Skeletal muscle satellite cell (primary cell): ENCODE measurements around the gene PTMS.

ENCODE experiments used
- H3K27me3 ChIP-seq: 2 replicates; pipeline ENCODE4 v1.7.0; 2013; ENCODE audit warnings: low read length; ENCODE audit not compliant: control insufficient read depth, insufficient read depth
- H3K36me3 ChIP-seq: 2 replicates; pipeline ENCODE4 v1.7.0; 2013; ENCODE audit warnings: mild to moderate bottlenecking, control low read depth, low read length; ENCODE audit not compliant: insufficient read depth
- H3K4me1 ChIP-seq: 2 replicates; pipeline ENCODE4 v1.7.0; 2013; ENCODE audit warnings: low read length; ENCODE audit not compliant: control insufficient read depth, insufficient read depth
- H3K4me2 ChIP-seq: 2 replicates; pipeline ENCODE4 v1.7.0; 2013; ENCODE audit warnings: mild to moderate bottlenecking, low read length
- H3K4me3 ChIP-seq: 2 replicates; pipeline ENCODE4 v1.7.0; 2013; ENCODE audit warnings: low read length
- H3K9ac ChIP-seq: 2 replicates; pipeline ENCODE4 v1.7.0; 2013; ENCODE audit warnings: mild to moderate bottlenecking, low read depth, low read length, moderate library complexity
- H3K9me3 ChIP-seq: replicated peaks from 2 replicates; pipeline ENCODE4 v1.7.0; 2013; ENCODE audit warnings: mild to moderate bottlenecking, control low read depth, low read length

Gene PTMS

GRCh38 chr12:6775185-6776174, 9.3 kb downstream of the PTMS start:
- no peak overlapping the region for H3K4me2 ChIP-seq
- H3K4me1 ChIP-seq = peaks cover 6% of the 10 kb centered on the region
- H3K4me3 ChIP-seq = no peak overlapping the region
- no peaks in the 10 kb centered on the region for H3K9me3 ChIP-seq
- H3K27me3 ChIP-seq = no peaks in the 10 kb centered on the region
- no peak overlapping the region for H3K9ac ChIP-seq
- peaks cover 33% of the 10 kb centered on the region for H3K36me3 ChIP-seq

DNA sequence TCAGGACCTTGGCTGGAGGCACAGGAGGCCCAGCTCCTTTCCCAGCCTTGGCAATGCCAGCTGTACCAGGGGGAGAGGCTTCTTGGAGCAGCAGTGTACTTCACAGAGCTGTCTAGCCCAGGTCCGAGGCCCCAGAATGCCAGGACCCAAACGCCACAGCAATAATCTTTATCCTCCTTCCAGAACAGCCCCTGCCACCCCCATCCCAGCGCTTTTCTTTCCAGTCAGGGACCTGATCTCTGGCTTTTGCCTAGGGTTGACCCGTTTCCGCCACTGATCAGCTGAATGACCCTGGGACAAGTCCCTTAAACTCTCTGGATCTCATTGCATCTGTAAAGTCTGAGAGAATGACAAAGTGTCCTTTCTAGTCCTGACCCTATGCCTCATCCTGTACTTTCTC, 11.2 kb downstream of the PTMS start:
- peaks cover 19% of the 10 kb centered on the region for H3K36me3 ChIP-seq
- H3K9ac ChIP-seq = no peak overlapping the region
- H3K27me3 ChIP-seq = no peaks in the 10 kb centered on the region
- peaks cover 6% of the 10 kb centered on the region for H3K4me1 ChIP-seq
- no peak overlapping the region for H3K4me2 ChIP-seq
- no peak overlapping the region for H3K4me3 ChIP-seq
- no peaks in the 10 kb centered on the region for H3K9me3 ChIP-seq

- Histone ChIP-seq H3K27me3 (no peaks in the 10 kb centered on the region), H3K4me1 (peaks cover 6% of the 10 kb centered on the region), H3K9ac (no peak overlapping the region), H3K4me3 (peak overlapping the region; percentile 35), H3K9me3 (no peaks in the 10 kb centered on the region), H3K36me3 (peaks cover 16% of the 10 kb centered on the region), H3K4me2 (peak overlapping the region; percentile 70)
Observed at GRCh38 chr12:6778217-6778573, 12.0 kb downstream of the PTMS start.

DNA sequence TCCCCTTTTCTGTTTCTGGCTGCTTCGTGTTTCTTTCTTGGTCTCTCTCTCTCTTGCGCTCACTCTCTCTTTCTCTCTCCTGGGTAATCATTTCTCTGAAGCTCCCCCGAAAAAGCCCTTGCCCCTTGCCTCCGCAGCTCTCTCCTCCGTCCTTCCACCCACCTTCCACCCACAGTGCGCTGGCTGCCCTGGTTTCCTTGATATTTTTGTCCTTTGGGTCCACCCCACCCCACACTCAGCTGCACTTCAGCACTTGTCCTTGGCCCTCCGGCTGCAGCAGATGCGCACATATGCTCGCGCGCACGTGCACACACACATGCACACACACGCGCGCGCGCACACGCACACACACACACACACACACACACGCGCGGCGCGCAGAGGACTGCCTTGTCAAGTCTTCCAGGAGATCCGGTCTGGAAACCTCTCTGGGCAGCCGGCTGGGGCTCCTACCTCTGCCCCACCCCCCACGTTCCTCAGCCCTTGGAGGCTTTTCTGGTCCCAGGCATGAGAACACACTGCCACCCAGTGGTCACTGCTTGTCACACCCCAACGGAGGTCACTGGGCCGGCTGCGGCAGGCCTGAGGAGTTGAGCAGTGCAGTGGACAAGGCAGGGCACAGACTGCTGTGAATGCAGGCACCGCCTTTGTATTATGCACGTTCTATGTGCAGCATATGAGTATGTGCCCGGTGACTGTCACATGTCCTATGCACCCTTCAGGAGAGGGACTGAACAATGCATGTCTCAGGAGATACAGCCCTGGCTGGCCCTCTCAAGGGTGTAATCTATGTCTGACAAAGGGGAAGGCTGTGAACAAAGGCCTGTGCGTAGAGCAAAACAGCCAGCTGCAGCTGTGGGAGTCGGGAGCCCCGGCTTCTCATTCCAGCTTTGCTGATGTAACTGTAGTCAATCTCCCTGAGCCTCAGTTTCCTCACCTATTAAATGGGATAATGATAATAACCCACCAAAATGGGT, 12.7 kb downstream of the PTMS start:
- peak overlapping the region; percentile 35 for H3K4me3 ChIP-seq
- no peaks in the 10 kb centered on the region for H3K27me3 ChIP-seq
- no peaks in the 10 kb centered on the region for H3K9me3 ChIP-seq
- H3K9ac ChIP-seq = no peak overlapping the region
- H3K4me2 ChIP-seq = peak overlapping the region; percentile 70
- H3K36me3 ChIP-seq = peaks cover 16% of the 10 kb centered on the region
- H3K4me1 ChIP-seq = peaks cover 6% of the 10 kb centered on the region

- Histone ChIP-seq H3K27me3 (no peaks in the 10 kb centered on the region), H3K4me1 (peaks cover 6% of the 10 kb centered on the region), H3K9me3 (no peaks in the 10 kb centered on the region)
Observed at GRCh38 chr12:6779708-6780432, 13.7 kb downstream of the PTMS start.

DNA sequence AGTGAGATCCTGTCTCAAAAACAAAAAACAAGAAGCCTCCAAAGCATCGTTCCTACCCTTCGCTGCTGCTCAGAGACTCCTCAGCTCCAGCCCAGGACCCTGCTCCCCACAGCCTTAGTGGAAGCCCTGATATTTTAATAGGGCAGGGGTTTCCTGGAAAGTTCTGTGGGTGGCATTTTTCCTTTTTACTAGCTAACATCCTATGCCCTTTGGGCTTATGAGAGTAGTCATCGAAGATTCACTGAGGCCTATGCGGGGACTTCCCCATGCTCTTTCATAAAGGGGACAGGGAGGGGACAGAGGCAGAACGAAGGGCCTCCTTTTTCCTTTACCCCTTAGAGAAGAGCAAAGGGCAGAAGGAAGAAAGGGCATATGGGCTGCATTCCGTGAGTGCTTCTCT, 14.4 kb downstream of the PTMS start:
- no peaks in the 10 kb centered on the region for H3K9me3 ChIP-seq
- H3K4me3 ChIP-seq = no peak overlapping the region
- no peak overlapping the region for H3K4me2 ChIP-seq
- H3K4me1 ChIP-seq = peaks cover 6% of the 10 kb centered on the region
- H3K27me3 ChIP-seq = no peaks in the 10 kb centered on the region
- no peak overlapping the region for H3K9ac ChIP-seq
- H3K36me3 ChIP-seq = peaks cover 7% of the 10 kb centered on the region

More at GRCh38 chr12:6779708-6780432, 13.7 kb downstream of the PTMS start:
- Histone ChIP-seq H3K4me2 (no peak overlapping the region), H3K9ac (no peak overlapping the region), H3K36me3 (peaks cover 14% of the 10 kb centered on the region), H3K4me3 (no peak overlapping the region)

DNA sequence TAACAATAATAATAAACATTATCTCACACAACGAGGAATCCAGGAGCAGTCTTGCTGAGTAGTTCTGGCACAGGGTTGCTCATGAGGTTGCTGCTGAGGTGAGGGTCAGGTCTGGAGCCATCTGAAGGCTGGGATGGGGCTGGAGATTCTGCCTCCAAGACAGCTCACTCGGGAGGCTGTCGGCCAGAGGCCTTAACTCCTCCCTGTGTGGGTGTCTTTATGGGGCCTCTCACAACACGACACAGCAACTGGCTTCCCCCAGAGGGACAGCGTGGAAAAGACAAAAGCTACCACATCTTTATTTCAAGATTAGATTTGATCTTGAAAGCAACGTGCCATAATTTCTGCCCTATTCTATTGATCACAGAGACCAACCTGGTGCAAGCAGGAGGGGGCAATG, 16.0 kb downstream of the PTMS start:
- no peaks in the 10 kb centered on the region for H3K36me3 ChIP-seq
- no peak overlapping the region for H3K9ac ChIP-seq
- no peaks in the 10 kb centered on the region for H3K9me3 ChIP-seq
- H3K27me3 ChIP-seq = no peaks in the 10 kb centered on the region
- no peak overlapping the region for H3K4me3 ChIP-seq
- no peak overlapping the region for H3K4me2 ChIP-seq
- peaks cover 6% of the 10 kb centered on the region for H3K4me1 ChIP-seq

DNA sequence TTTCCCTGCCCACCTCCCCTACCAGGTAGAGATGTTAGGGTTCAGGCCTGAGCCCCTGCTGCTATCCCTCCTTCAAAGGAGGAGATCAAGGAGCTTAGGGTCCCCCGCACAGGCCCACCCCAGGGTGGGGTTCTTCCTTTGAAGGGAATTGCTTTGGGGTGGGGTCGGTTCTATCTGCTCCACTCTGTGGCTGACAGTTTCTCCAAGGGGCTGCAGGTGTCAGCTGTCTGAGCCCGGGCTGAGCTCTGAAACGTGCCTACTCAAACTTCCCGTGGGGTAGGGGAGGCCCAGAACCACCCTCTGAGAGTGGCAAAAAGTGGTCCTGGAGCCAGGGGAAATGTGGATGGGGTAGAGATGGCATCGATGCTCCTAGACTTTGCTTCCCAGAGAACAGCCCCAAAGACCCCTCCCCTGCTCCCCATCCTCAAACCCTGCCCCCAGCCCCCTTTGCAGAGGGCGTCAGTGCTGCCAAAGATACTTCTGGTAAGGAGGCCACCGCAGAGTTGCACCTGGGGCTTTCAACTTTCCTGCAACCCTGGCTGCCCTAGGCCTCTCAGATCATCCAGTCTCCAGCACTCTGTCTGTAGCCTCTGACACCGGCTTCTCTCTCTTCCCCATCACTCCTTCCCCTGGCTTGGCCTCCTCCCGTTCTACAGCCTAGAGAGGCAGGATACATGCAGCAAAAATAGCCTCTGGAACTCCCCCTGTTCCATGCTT, 16.8 kb downstream of the PTMS start:
- no peak overlapping the region for H3K9ac ChIP-seq
- no peaks in the 10 kb centered on the region for H3K9me3 ChIP-seq

GRCh38 chr12:6783828-6784227, 17.7 kb downstream of the PTMS start:
- Histone ChIP-seq H3K4me3 (no peak overlapping the region), H3K27me3 (no peaks in the 10 kb centered on the region), H3K9me3 (no peaks in the 10 kb centered on the region), H3K36me3 (no peaks in the 10 kb centered on the region), H3K4me2 (no peak overlapping the region), H3K4me1 (no peaks in the 10 kb centered on the region), H3K9ac (no peak overlapping the region)

More for the DNA sequence above, 16.8 kb downstream of the PTMS start:
- Histone ChIP-seq H3K36me3 (no peaks in the 10 kb centered on the region), H3K27me3 (no peaks in the 10 kb centered on the region), H3K4me2 (no peak overlapping the region), H3K4me3 (no peak overlapping the region), H3K4me1 (peaks cover 6% of the 10 kb centered on the region)

DNA sequence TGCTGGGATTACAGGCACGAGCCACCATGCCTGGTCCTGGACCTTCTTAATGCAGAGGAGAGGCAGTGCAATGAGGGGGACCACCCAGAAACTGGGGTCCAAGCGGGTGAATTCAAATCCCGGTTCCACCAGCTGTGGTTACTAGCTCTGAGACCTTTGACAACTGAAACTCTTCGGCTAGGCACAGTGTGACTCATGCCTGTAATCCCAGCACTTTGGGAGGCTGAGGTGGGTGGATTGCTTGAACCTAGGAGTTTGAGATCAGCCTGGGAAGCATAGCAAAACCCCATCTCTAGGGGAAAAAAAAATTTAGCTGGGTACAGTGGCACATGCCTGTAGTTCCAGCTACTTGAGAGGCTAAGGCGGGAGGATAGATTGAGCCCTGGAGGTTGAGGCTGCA, 18.1 kb downstream of the PTMS start:
- Histone ChIP-seq H3K4me2 (no peak overlapping the region), H3K36me3 (no peaks in the 10 kb centered on the region), H3K27me3 (no peaks in the 10 kb centered on the region), H3K9ac (no peak overlapping the region), H3K4me3 (no peak overlapping the region), H3K4me1 (no peaks in the 10 kb centered on the region), H3K9me3 (no peaks in the 10 kb centered on the region)
